Activated naive CD4-positive, alpha-beta T cell treated with anti-CD3 and anti-CD28 coated beads, Interleukin-2, amount 50 U/mL, for 24 hours (primary cell): ENCODE measurements around the gene ACTL6B.

Experiments
- H3K27ac Mint-ChIP-seq: one replicate; pipeline ENCODE4 v1.8.0; 2021; ENCODE audit warnings: mild to moderate bottlenecking, mixed read lengths
- H3K27me3 Mint-ChIP-seq: one replicate; pipeline ENCODE4 v1.8.0; 2021; ENCODE audit warnings: mixed read lengths
- H3K36me3 Mint-ChIP-seq: one replicate; pipeline ENCODE4 v1.8.0; 2021; ENCODE audit warnings: mixed read lengths
- H3K4me1 Mint-ChIP-seq: one replicate; pipeline ENCODE4 v1.8.0; 2021; ENCODE audit warnings: mixed read lengths
- H3K4me3 Mint-ChIP-seq: one replicate; pipeline ENCODE4 v1.8.0; 2021; ENCODE audit warnings: mild to moderate bottlenecking, mixed read lengths
- H3K9me3 Mint-ChIP-seq: one replicate; pipeline ENCODE4 v1.8.0; 2021; ENCODE audit warnings: mixed read lengths

ACTL6B gene

DNA sequence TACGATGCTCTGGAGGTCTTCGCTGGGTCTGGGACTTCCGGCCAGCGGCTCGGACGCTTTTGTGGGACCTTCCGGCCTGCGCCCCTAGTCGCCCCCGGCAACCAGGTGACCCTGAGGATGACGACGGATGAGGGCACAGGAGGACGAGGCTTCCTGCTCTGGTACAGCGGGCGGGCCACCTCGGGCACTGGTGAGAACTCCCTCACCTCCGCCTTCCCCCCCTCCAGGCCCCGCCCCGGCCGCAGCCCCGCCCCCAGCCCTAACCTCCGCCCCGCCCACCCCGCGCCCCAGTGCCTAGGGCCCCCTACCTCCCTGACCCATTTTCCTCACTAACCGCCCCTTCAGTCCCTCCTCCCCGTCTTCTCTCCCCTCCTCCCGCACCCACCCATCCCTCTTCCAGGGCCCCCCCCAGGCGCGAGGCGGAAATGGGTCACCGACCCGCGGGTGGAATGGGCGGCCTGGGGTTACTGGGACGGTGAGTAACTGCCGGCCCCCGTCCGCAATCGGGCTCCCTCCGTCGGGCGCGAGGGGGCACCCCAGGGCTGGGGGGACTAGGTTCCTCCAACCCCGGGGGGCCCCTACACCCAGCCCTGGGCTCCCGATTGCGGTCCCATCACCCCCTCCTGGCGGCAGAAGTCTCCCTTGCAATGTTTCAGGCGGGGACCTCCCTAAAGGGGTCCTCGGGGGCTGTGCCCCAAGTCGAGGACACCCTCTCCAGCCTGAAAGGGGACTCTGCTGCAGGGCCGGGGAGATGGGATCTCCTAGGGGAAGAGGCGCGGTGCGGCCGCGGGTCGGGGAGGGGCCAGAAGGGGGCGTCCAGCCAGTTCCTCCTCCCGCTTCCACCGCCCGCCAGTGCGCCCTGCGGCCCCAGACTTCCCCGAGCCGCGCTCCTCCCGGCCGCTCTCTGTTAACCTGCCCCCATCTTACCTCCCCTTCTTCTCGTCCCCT, 51.9 kb downstream of the ACTL6B start:
- H3K4me1 Mint-ChIP-seq, result peaks cover 11% of the 10 kb centered on the region
- H3K4me3 Mint-ChIP-seq, result peak overlapping the region; percentile 82
- H3K36me3 Mint-ChIP-seq, result no peaks in the 10 kb centered on the region
- no peaks in the 10 kb centered on the region for H3K9me3 Mint-ChIP-seq
- no peak overlapping the region for H3K27ac Mint-ChIP-seq
- no peaks in the 10 kb centered on the region for H3K27me3 Mint-ChIP-seq

DNA sequence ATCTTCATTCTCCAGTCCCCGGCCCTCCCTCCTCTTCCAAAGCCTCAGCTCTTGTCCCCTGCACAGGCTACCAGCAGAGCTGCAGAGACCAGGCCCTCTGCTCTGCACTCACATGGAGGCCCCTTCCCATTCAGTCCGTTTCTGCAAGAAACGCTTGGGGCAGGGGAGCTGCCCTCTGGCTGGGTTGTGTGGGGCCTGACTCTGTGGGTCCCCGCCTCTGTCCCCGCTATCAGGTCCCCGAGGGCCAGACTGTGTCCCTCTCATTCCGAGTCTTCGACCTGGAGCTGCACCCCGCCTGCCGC, 52.6 kb downstream of the ACTL6B start:
- H3K4me1 Mint-ChIP-seq, result peaks cover 11% of the 10 kb centered on the region
- no peaks in the 10 kb centered on the region for H3K9me3 Mint-ChIP-seq

DNA sequence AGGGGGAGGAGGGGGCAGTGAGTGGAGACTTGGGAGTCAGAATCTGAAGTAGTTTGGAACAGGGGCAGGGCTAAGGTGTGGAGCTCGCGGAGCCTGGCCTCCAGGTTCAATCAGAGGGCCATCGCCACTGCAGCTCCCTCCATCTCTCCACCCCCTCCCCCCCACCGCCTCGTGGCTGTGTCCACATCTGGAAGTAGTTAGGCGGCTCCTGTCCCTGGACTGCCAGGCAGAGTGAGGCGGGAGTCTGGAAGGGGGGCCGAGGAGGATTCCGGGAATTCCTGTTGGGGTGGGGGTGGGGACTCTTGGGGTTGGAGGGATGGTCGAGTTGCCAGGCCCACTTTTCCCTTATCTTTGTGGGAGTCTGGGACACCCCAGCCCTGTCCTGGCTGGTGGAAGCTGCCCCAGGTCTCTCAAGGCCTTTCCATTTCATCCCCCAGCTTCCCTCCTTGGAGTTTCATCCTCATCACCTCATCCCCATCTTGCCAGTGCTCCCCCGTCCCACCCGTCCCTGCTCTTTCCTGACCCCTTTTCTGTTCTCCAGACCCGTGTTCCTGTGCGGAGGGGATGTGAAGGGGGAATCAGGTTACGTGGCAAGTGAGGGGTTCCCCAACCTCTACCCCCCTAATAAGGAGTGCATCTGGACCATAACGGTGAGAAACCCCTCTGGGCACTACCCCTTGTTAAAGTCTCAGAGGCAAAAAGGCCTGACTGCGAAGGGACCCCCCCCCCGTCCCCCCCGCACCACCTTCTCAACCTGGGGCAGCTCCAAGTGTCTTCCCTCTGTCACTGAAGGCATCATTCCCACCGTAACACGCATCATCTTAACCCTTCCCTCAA, 53.1 kb downstream of the ACTL6B start:
- H3K9me3 Mint-ChIP-seq, result no peaks in the 10 kb centered on the region
- no peak overlapping the region for H3K27ac Mint-ChIP-seq
- H3K4me1 Mint-ChIP-seq, result peaks cover 15% of the 10 kb centered on the region
- no peaks in the 10 kb centered on the region for H3K27me3 Mint-ChIP-seq
- peak overlapping the region; percentile 77 for H3K4me3 Mint-ChIP-seq
- no peaks in the 10 kb centered on the region for H3K36me3 Mint-ChIP-seq

More for the DNA sequence above, 52.6 kb downstream of the ACTL6B start:
- Mint-ChIP-seq H3K36me3 (no peaks in the 10 kb centered on the region), H3K27ac (no peak overlapping the region), H3K27me3 (no peaks in the 10 kb centered on the region), H3K4me3 (peak overlapping the region; percentile 77)

DNA sequence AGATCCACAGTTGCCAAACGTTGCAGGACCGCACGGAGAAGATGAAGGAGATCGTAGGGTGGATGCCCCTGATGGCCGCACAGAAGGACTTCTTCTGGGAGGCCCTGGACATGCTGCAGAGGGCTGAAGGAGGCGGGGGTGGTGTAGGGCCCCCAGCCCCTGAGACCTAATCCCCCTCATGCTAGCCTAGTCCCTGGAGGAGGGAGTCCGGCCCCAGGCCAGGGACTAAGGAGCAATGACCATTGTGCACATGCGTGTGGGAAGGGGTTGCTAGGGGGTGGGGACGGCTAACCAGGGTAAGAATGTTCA, 55.6 kb downstream of the ACTL6B start:
- H3K9me3 Mint-ChIP-seq, result no peaks in the 10 kb centered on the region
- no peak overlapping the region for H3K27ac Mint-ChIP-seq

DNA sequence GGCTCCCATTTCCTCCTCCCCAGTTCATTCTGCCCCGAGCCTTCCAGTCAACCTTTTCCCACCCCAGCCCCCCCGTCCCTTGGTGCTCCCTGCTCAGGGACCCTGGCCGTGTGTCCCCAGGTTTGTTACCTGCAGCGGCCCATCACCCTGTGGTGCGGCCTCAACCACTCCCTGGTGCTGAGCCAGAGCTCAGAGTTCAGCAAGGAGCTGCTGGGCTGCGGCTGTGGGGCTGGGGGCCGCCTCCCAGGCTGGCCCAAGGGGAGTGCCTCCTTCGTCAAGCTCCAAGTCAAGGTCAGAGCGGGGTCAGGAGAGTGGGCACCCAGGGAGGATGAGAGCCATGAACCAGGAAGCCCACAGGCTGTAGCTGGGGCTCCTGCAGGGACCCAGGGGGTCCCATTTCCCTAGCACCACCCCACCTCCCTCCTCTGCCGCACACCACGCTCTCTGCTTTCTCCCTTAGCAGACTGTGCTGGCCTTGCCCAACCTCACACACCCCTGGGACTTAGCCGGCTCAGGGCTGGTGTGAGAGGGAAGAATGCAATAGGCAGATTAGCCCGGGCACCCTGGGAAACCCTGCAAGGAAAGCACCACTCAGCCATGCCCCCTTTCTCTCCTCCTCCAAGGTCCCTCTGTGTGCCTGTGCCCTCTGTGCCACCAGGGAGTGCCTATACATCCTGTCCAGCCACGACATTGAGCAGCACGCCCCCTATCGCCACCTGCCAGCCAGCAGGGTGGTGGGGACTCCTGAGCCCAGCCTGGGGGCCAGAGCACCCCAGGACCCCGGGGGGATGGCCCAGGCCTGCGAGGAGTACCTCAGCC, 56.1 kb downstream of the ACTL6B start:
- H3K27ac Mint-ChIP-seq, result no peak overlapping the region
- H3K27me3 Mint-ChIP-seq, result no peaks in the 10 kb centered on the region
- no peaks in the 10 kb centered on the region for H3K9me3 Mint-ChIP-seq
- no peak overlapping the region for H3K4me3 Mint-ChIP-seq
- H3K36me3 Mint-ChIP-seq, result no peaks in the 10 kb centered on the region
- peaks cover 12% of the 10 kb centered on the region for H3K4me1 Mint-ChIP-seq

More for the DNA sequence above, 55.6 kb downstream of the ACTL6B start:
- H3K36me3 Mint-ChIP-seq, result no peaks in the 10 kb centered on the region
- H3K4me1 Mint-ChIP-seq, result peaks cover 16% of the 10 kb centered on the region
- no peaks in the 10 kb centered on the region for H3K27me3 Mint-ChIP-seq
- no peak overlapping the region for H3K4me3 Mint-ChIP-seq

DNA sequence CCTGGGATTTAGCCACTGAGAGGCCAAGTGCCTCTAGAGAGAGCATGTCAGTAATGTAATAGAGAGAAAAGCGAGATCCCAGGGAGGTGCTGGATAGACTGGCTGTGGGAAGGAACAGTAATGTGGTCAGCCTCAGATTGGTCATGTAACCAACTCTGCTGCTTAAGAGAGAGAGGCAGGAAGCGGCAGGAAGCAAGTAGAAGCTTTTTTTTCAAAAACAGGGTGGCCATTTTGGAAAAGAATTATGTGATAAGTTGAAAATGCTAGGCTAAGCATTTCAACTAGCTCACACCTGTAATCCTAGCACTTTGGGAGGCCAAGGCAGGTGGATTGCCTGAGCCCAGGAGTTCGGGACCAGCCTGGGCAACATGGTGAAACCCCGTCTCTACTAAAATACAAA, 57.8 kb downstream of the ACTL6B start:
- Mint-ChIP-seq H3K4me3 (no peak overlapping the region), H3K27ac (no peak overlapping the region), H3K9me3 (no peaks in the 10 kb centered on the region), H3K4me1 (peaks cover 6% of the 10 kb centered on the region), H3K27me3 (no peaks in the 10 kb centered on the region), H3K36me3 (no peaks in the 10 kb centered on the region)

DNA sequence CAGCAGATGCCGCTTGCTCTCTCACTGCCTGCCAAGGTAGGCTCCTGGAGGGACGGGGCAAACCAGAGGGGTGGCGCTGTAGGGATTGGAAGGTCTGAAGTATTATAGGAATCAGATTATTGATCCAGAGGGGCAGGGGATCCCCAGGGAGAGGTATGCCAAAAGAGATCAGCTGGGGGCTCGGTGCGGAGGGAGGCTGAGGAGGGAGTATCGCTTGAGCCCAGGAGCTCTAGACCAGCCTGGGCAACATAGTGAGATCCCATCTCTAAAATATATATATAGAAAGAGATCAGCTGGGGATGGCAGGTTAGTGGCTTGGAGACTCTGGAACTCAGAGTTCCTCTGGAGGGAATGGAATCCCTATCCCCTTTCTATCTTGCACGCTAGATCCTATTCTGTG, 61.1 kb downstream of the ACTL6B start:
- no peaks in the 10 kb centered on the region for H3K9me3 Mint-ChIP-seq
- peaks cover 4% of the 10 kb centered on the region for H3K4me1 Mint-ChIP-seq
- no peak overlapping the region for H3K4me3 Mint-ChIP-seq
- no peaks in the 10 kb centered on the region for H3K36me3 Mint-ChIP-seq
- H3K27me3 Mint-ChIP-seq, result no peaks in the 10 kb centered on the region
- H3K27ac Mint-ChIP-seq, result no peak overlapping the region
